HFFc6 (cell line): ENCODE results near the gene IMMP2L. TPM values are rescaled to one million over a fixed set of nuclear protein-coding genes. Genes with fewer than 3 reads are reported as not detected.
"Not testable (repeated sequence)": the region's sequence is repeated elsewhere in the genome, so short reads cannot be mapped to it uniquely, and the experiment has no call there.

Experiments
- DNase-seq: peaks from one replicate; pipeline ENCODE4 v3.0.0-alpha.2; 2018
- H3K27ac Mint-ChIP-seq: 2 replicates; pipeline ENCODE4 v1.8.0; 2020; ENCODE audit warnings: mild to moderate bottlenecking, mixed read lengths
- H3K27me3 Mint-ChIP-seq: 2 replicates; pipeline ENCODE4 v1.8.0; 2021; ENCODE audit warnings: mild to moderate bottlenecking, moderate library complexity, mixed read lengths; ENCODE audit not compliant: insufficient read depth
- H3K36me3 Mint-ChIP-seq: 2 replicates; pipeline ENCODE4 v1.8.0; 2021; ENCODE audit warnings: low read depth, mixed read lengths
- H3K4me1 Mint-ChIP-seq: 2 replicates; pipeline ENCODE4 v1.8.0; 2020; ENCODE audit warnings: low read depth, mixed read lengths
- H3K4me3 Mint-ChIP-seq: 2 replicates; pipeline ENCODE4 v1.8.0; 2020; ENCODE audit warnings: mild to moderate bottlenecking, moderate library complexity, mixed read lengths
- H3K9me3 Mint-ChIP-seq: 2 replicates; pipeline ENCODE4 v1.8.0; 2020; ENCODE audit warnings: mild to moderate bottlenecking, mixed read lengths
- CTCF ChIP-seq: fragments of 200-600 bp; sonication (generic); IDR thresholded peaks from 2 replicates; pipeline ENCODE4 v1.5.0; 2021; ENCODE audit warnings: antibody characterized with exemption, mild to moderate bottlenecking
- total RNA-seq, 6 experiments: library from RNA; stranded (reverse); fragmentation: NEBNext Ultra II Directional; extraction: Animal tissue kit (Norgen Biotek cat#: 25700); gene quantifications; 2 replicates in 1 of 6; 3 replicates in 5 of 6; pipeline ENCODE4 v1.2.3, GENCODE V29; 2021

IMMP2L gene
- total RNA-seq, 6 experiments from 2014 or later: 7.2 to 13.6 (median 10.1) TPM

- Mint-ChIP-seq H3K27me3 (no peaks in the 10 kb centered on the region), H3K36me3 (no peaks in the 10 kb centered on the region), H3K27ac (no peak overlapping the region), H3K4me1 (peaks cover 13% of the 10 kb centered on the region), H3K9me3 (no peaks in the 10 kb centered on the region), H3K4me3 (no peak overlapping the region)
- no peak for DNase-seq
- no peak for TF ChIP-seq CTCF
These were observed 238.1 kb downstream of the IMMP2L start for GRCh38 chr7:111324228-111324627.

- H3K27me3 Mint-ChIP-seq, DNase-seq, H3K27ac Mint-ChIP-seq, H3K4me3 Mint-ChIP-seq, H3K9me3 Mint-ChIP-seq, H3K36me3 Mint-ChIP-seq, H3K4me1 Mint-ChIP-seq: not testable (repeated sequence)
These were observed 238.6 kb downstream of the IMMP2L start for GRCh38 chr7:111323670-111324069.

GRCh38 chr7:111320133-111320532, 242.2 kb downstream of the IMMP2L start:
- Mint-ChIP-seq H3K36me3 (no peaks in the 10 kb centered on the region), H3K4me3 (no peak overlapping the region), H3K9me3 (no peaks in the 10 kb centered on the region), H3K27ac (no peak overlapping the region), H3K27me3 (no peaks in the 10 kb centered on the region), H3K4me1 (peaks cover 14% of the 10 kb centered on the region)
- TF ChIP-seq CTCF: no peak
- DNase-seq: no peak

GRCh38 chr7:111312966-111313365, 249.3 kb downstream of the IMMP2L start:
- peak; percentile 2 for DNase-seq
- Mint-ChIP-seq H3K4me3 (no peak overlapping the region), H3K27me3 (no peaks in the 10 kb centered on the region), H3K9me3 (no peaks in the 10 kb centered on the region), H3K27ac (no peak overlapping the region), H3K4me1 (peaks cover 11% of the 10 kb centered on the region), H3K36me3 (no peaks in the 10 kb centered on the region)
- peak; percentile 28; the same call in 1 of the 2 replicates for TF ChIP-seq CTCF

- H3K4me1 Mint-ChIP-seq: peaks cover 5% of the 10 kb centered on the region; the same call in 1 of the 2 replicates
- TF ChIP-seq CTCF: no peak
- no peak for DNase-seq
- no peaks in the 10 kb centered on the region for H3K36me3 Mint-ChIP-seq
- H3K27me3 Mint-ChIP-seq: no peaks in the 10 kb centered on the region
- H3K27ac Mint-ChIP-seq: no peak overlapping the region
- no peaks in the 10 kb centered on the region for H3K9me3 Mint-ChIP-seq
- H3K4me3 Mint-ChIP-seq: no peak overlapping the region
These were observed 253.6 kb downstream of the IMMP2L start for GRCh38 chr7:111308691-111309090.

GRCh38 chr7:111301891-111302290, 260.4 kb downstream of the IMMP2L start:
- DNase-seq: peak; percentile 37
- H3K27me3 Mint-ChIP-seq: no peaks in the 10 kb centered on the region; the same call in 1 of the 2 replicates
- peaks cover 9% of the 10 kb centered on the region for H3K4me1 Mint-ChIP-seq
- H3K9me3 Mint-ChIP-seq: no peaks in the 10 kb centered on the region
- no peak overlapping the region for H3K4me3 Mint-ChIP-seq
- H3K27ac Mint-ChIP-seq: no peak overlapping the region
- no peaks in the 10 kb centered on the region for H3K36me3 Mint-ChIP-seq
- no peak for TF ChIP-seq CTCF
